KBM-7 (cell line): Measurements from ENCODE around the gene SLCO4A1.
"Not testable (repeated sequence)": the region's sequence is repeated elsewhere in the genome, so short reads cannot be mapped to it uniquely, and the experiment has no call there.

Experiments
- DNase-seq: peaks from one replicate; pipeline ENCODE4 v3.0.0-alpha.2; 2015
- in situ Hi-C: fragments of 300-500 bp; cut with MboI; formaldehyde crosslinking; loops from 2 replicates; pipeline ENCODE4 v1.14.3; 2020; ENCODE audit warnings: low sequenced_read_pairs, low pct_unique_long_range_greater_than_20kb, mixed read lengths

SLCO4A1 gene

GRCh38 chr20:62671765-62672164, 29.5 kb downstream of the SLCO4A1 start:
- DNase-seq = no peak
- in situ Hi-C loops = no loop called here

GRCh38 chr20:62674370-62674769, 32.1 kb downstream of the SLCO4A1 start:
- in situ Hi-C loops = no loop called here
- no peak for DNase-seq

GRCh38 chr20:62675156-62675876, 33.0 kb downstream of the SLCO4A1 start:
- in situ Hi-C loops = no loop called here
- no peak for DNase-seq

- DNase-seq = no peak
- in situ Hi-C loops = no loop called here
Measured at GRCh38 chr20:62675877-62676260, 33.6 kb downstream of the SLCO4A1 start.

- in situ Hi-C loops = no loop called here
- no peak for DNase-seq
Measured at GRCh38 chr20:62676976-62677375, 34.7 kb downstream of the SLCO4A1 start.

GRCh38 chr20:62677678-62678077, 35.4 kb downstream of the SLCO4A1 start:
- in situ Hi-C loops = no loop called here
- DNase-seq = no peak

- DNase-seq = peak; percentile 80
- in situ Hi-C loops = no loop called here
Measured at GRCh38 chr20:62678553-62678952, 36.2 kb downstream of the SLCO4A1 start.

- in situ Hi-C loops = no loop called here
- DNase-seq = no peak
Measured at GRCh38 chr20:62679978-62680589, 37.8 kb downstream of the SLCO4A1 start.

- in situ Hi-C loops = no loop called here
- DNase-seq = no peak
Measured at GRCh38 chr20:62682912-62683517, 40.7 kb downstream of the SLCO4A1 start.

- in situ Hi-C loops, DNase-seq: not testable (repeated sequence)
Measured at GRCh38 chr20:62683660-62684322, 41.5 kb downstream of the SLCO4A1 start.

- in situ Hi-C loops = no loop called here
- DNase-seq = no peak
Measured at GRCh38 chr20:62684981-62685380, 42.7 kb downstream of the SLCO4A1 start.

GRCh38 chr20:62685781-62686555, 43.7 kb downstream of the SLCO4A1 start:
- in situ Hi-C loops = no loop called here
- DNase-seq = peak; percentile 96

- no peak for DNase-seq
- in situ Hi-C loops = no loop called here
Measured at GRCh38 chr20:62686869-62687830, 44.8 kb downstream of the SLCO4A1 start.

- in situ Hi-C loops = no loop called here
Measured at GRCh38 chr20:62688083-62688482, 45.8 kb downstream of the SLCO4A1 start.

GRCh38 chr20:62688855-62689460, 46.7 kb downstream of the SLCO4A1 start:
- DNase-seq = peak; percentile 21
- in situ Hi-C loops = no loop called here

More at GRCh38 chr20:62688083-62688482, 45.8 kb downstream of the SLCO4A1 start:
- DNase-seq = no peak

GRCh38 chr20:62689861-62690260, 47.6 kb downstream of the SLCO4A1 start:
- in situ Hi-C loops = no loop called here

GRCh38 chr20:62690261-62690820, 48.0 kb downstream of the SLCO4A1 start:
- in situ Hi-C loops = no loop called here
- no peak for DNase-seq

More at GRCh38 chr20:62689861-62690260, 47.6 kb downstream of the SLCO4A1 start:
- DNase-seq = no peak
